Measurements from ENCODE around the gene PRIM1.
"Not testable (repeated sequence)": the region's sequence is repeated elsewhere in the genome, so short reads cannot be mapped to it uniquely, and the experiment has no call there.

PRIM1 gene

GRCh38 chr12:56751712-56752598 is at the start of gene PRIM1:
Gene PRIM1 (minus strand): TSS chr12:56752323. CDS start chr12:56752298, 25 bp downstream.
- DNase-seq (ENCODE audit: low read depth in 1 of 2, low spot score in 1 of 2), result peak; percentile 59 to 80

GRCh38 chr12:56800221-56800620 is 48.1 kb upstream of the PRIM1 start:
- no peak for DNase-seq (ENCODE audit: low read depth in 1 of 2, low spot score in 1 of 2)

- not testable (repeated sequence) for DNase-seq (ENCODE audit: low read depth in 1 of 2, low spot score in 1 of 2)
Observed at GRCh38 chr12:56799345-56799744, 47.2 kb upstream of the PRIM1 start.

- not testable (repeated sequence) for DNase-seq (ENCODE audit: low read depth in 1 of 2, low spot score in 1 of 2)
Observed at GRCh38 chr12:56795791-56796190, 43.7 kb upstream of the PRIM1 start.

GRCh38 chr12:56795046-56795562 is 43.0 kb upstream of the PRIM1 start:
- not testable (repeated sequence) for DNase-seq (ENCODE audit: low read depth in 1 of 2, low spot score in 1 of 2)

GRCh38 chr12:56793124-56793523 is 41.0 kb upstream of the PRIM1 start:
- not testable (repeated sequence) for DNase-seq (ENCODE audit: low read depth in 1 of 2, low spot score in 1 of 2)

GRCh38 chr12:56792678-56793077 is 40.6 kb upstream of the PRIM1 start:
- DNase-seq (ENCODE audit: low read depth in 1 of 2, low spot score in 1 of 2), result no peak

GRCh38 chr12:56789429-56789828 is 37.3 kb upstream of the PRIM1 start:
- DNase-seq (ENCODE audit: low read depth in 1 of 2, low spot score in 1 of 2), result not testable (repeated sequence)

- DNase-seq (ENCODE audit: low read depth in 1 of 2, low spot score in 1 of 2), result no peak
Observed at GRCh38 chr12:56787498-56787897, 35.4 kb upstream of the PRIM1 start.

GRCh38 chr12:56785874-56786273 is 33.8 kb upstream of the PRIM1 start:
- DNase-seq (ENCODE audit: low read depth in 1 of 2, low spot score in 1 of 2), result no peak

- DNase-seq (ENCODE audit: low read depth in 1 of 2, low spot score in 1 of 2), result no peak
Observed at GRCh38 chr12:56785141-56785865, 33.2 kb upstream of the PRIM1 start.

- DNase-seq (ENCODE audit: low read depth in 1 of 2, low spot score in 1 of 2), result no peak
Observed at GRCh38 chr12:56781726-56782125, 29.6 kb upstream of the PRIM1 start.

GRCh38 chr12:56778756-56779155 is 26.6 kb upstream of the PRIM1 start:
- no peak for DNase-seq (ENCODE audit: low read depth in 1 of 2, low spot score in 1 of 2)

- DNase-seq (ENCODE audit: low read depth in 1 of 2, low spot score in 1 of 2), result no peak
Observed at GRCh38 chr12:56776654-56777053, 24.5 kb upstream of the PRIM1 start.

GRCh38 chr12:56775638-56776037 is 23.5 kb upstream of the PRIM1 start:
- no peak for DNase-seq (ENCODE audit: low read depth in 1 of 2, low spot score in 1 of 2)

GRCh38 chr12:56773113-56773512 is 21.0 kb upstream of the PRIM1 start:
- DNase-seq (ENCODE audit: low read depth in 1 of 2, low spot score in 1 of 2), result no peak

GRCh38 chr12:56772625-56773024 is 20.5 kb upstream of the PRIM1 start:
- DNase-seq (ENCODE audit: low read depth in 1 of 2, low spot score in 1 of 2), result no peak

GRCh38 chr12:56769868-56770267 is 17.7 kb upstream of the PRIM1 start:
- no peak for DNase-seq (ENCODE audit: low read depth in 1 of 2, low spot score in 1 of 2)

GRCh38 chr12:56768424-56768823 is 16.3 kb upstream of the PRIM1 start:
- DNase-seq (ENCODE audit: low read depth in 1 of 2, low spot score in 1 of 2), result no peak

- no peak for DNase-seq (ENCODE audit: low read depth in 1 of 2, low spot score in 1 of 2)
Observed at GRCh38 chr12:56766535-56766934, 14.4 kb upstream of the PRIM1 start.

- DNase-seq (ENCODE audit: low read depth in 1 of 2, low spot score in 1 of 2), result no peak
Observed at GRCh38 chr12:56763753-56764657, 11.9 kb upstream of the PRIM1 start.

All from stimulated activated CD4-positive, alpha-beta T cell treated with anti-CD3 and anti-CD28 coated beads, Interleukin-15, amount 100 ng/mL, for 1 hour (primary cell).